Subcutaneous adipose tissue (tissue), 4 donors: ENCODE measurements around the gene GIMAP6. TPM values are rescaled to one million over a fixed set of nuclear protein-coding genes. Genes with fewer than 3 reads are reported as not detected.

Experiments
- CTCF ChIP-seq: fragments of 450-650 bp; IDR thresholded peaks from one replicate; pipeline ENCODE4 v1.5.1; 2016; ENCODE audit warnings: low read depth, mild to moderate bottlenecking, control low read depth, antibody characterized with exemption, moderate library complexity
- total RNA-seq, 4 donors: library from RNA; depleted of rRNA; stranded (reverse); fragments of >200 nt; gene quantifications; one replicate each; pipeline ENCODE4 v1.1.0, GENCODE V29; 2016

GIMAP6 gene
- total RNA-seq, 4 donors from 2014 or later: 34.4 to 78.0 (median 43.1) TPM

- no peak for TF ChIP-seq CTCF
These were observed 31.8 kb upstream of the GIMAP6 start for GRCh38 chr7:150663802-150664494.

- TF ChIP-seq CTCF: no peak
These were observed 28.9 kb upstream of the GIMAP6 start for GRCh38 chr7:150660939-150661613.

- TF ChIP-seq CTCF: no peak
These were observed 25.3 kb upstream of the GIMAP6 start for GRCh38 chr7:150657526-150657925.

GRCh38 chr7:150656047-150656446 lies 23.9 kb upstream of the GIMAP6 start:
- TF ChIP-seq CTCF: no peak

GRCh38 chr7:150654692-150655091 lies 22.5 kb upstream of the GIMAP6 start:
- TF ChIP-seq CTCF: no peak

GRCh38 chr7:150649080-150649385 lies 16.8 kb upstream of the GIMAP6 start:
- TF ChIP-seq CTCF: no peak

- no peak for TF ChIP-seq CTCF
These were observed 16.3 kb upstream of the GIMAP6 start for GRCh38 chr7:150648353-150649079.
